Ovary (tissue), 3 donors: ENCODE measurements around the gene NCEH1.

Experiments
- CTCF ChIP-seq, 3 donors: fragments of 450-650 bp in 2 of 3; fragments of 200-600 bp in 1 of 3; IDR thresholded peaks; one replicate each; pipeline versions ENCODE4 v1.5.1 to v1.8.0; 2016 to 2022; ENCODE audit warnings: antibody characterized with exemption in 3 of 3, mild to moderate bottlenecking in 1 of 3
- EP300 ChIP-seq: sonication (generic); formaldehyde crosslinking; IDR thresholded peaks from one replicate; pipeline ENCODE4 v1.6.1; 2017; ENCODE audit warnings: antibody characterized with exemption
- donor health status: DM: no; HTN: no; CAD: no.

GRCh38 chr3:172591125-172591605 is 119.7 kb downstream of the NCEH1 start:
- TF ChIP-seq CTCF (IDR thresholded peaks at IDR 0.05) (no peak), EP300 (no peak)
